ENCODE measurements around the gene CRYBG3. TPM values are rescaled to one million over a fixed set of nuclear protein-coding genes. Genes with fewer than 3 reads are reported as not detected.

CRYBG3 gene
- total and polyA plus RNA-seq, 3 donors from 2014 or later = 39.7 to 49.8 (median 47.6) TPM

GRCh38 chr3:97958796-97959195, 137.0 kb downstream of the CRYBG3 start:
- Histone ChIP-seq H3K9me3 (no peaks in the 10 kb centered on the region), H3K4me1 (no peaks in the 10 kb centered on the region), H3K36me3 (ENCODE audit: low read depth, missing control alignments) (no peaks in the 10 kb centered on the region), H3K4me3 (no peak overlapping the region), H3K27me3 (no peaks in the 10 kb centered on the region), H3K27ac (no peak overlapping the region)
- DNase-seq = no peak
- TF ChIP-seq POLR2A (IDR thresholded peaks at IDR 0.05) = no peak
- no peak for TF ChIP-seq CTCF (IDR thresholded peaks at IDR 0.05)
- intact Hi-C loops (cut with DNase I; ENCODE audit: low total_unique reads) = no loop called here
- WGBS, 2 donors = 96 to 97% methylated on average over 9 of the region's 9 CpGs

- Histone ChIP-seq H3K4me1 (no peaks in the 10 kb centered on the region), H3K36me3 (ENCODE audit: low read depth, missing control alignments) (no peaks in the 10 kb centered on the region)
- intact Hi-C loops (cut with DNase I; ENCODE audit: low total_unique reads) = no loop called here
These were observed 138.1 kb downstream of the CRYBG3 start for GRCh38 chr3:97959872-97960271.

GRCh38 chr3:97960551-97960950, 138.7 kb downstream of the CRYBG3 start:
- DNase-seq = no peak
- intact Hi-C loops (cut with DNase I; ENCODE audit: low total_unique reads) = no loop called here
- Histone ChIP-seq H3K27me3 (no peaks in the 10 kb centered on the region), H3K27ac (no peak overlapping the region), H3K4me3 (no peak overlapping the region), H3K4me1 (no peaks in the 10 kb centered on the region), H3K36me3 (ENCODE audit: low read depth, missing control alignments) (no peaks in the 10 kb centered on the region), H3K9me3 (no peaks in the 10 kb centered on the region)
- TF ChIP-seq POLR2A (IDR thresholded peaks at IDR 0.05) = no peak
- no peak for TF ChIP-seq CTCF (IDR thresholded peaks at IDR 0.05)
- 88 to 89% methylated on average over 5 of the region's 5 CpGs for WGBS, 2 donors

More at GRCh38 chr3:97959872-97960271, 138.1 kb downstream of the CRYBG3 start:
- Histone ChIP-seq H3K27ac (no peak overlapping the region), H3K27me3 (no peaks in the 10 kb centered on the region), H3K9me3 (no peaks in the 10 kb centered on the region), H3K4me3 (no peak overlapping the region)
- TF ChIP-seq CTCF (IDR thresholded peaks at IDR 0.05) = no peak
- no peak for TF ChIP-seq POLR2A (IDR thresholded peaks at IDR 0.05)
- 89 to 91% methylated on average over 5 of the region's 5 CpGs for WGBS, 2 donors
- no peak for DNase-seq

- no peaks in the 10 kb centered on the region for H3K9me3 ChIP-seq
- H3K4me3 ChIP-seq = no peak overlapping the region
- H3K4me1 ChIP-seq = no peaks in the 10 kb centered on the region
- no peaks in the 10 kb centered on the region for H3K27me3 ChIP-seq
- H3K36me3 ChIP-seq (ENCODE audit: low read depth, missing control alignments) = no peaks in the 10 kb centered on the region
- no peak overlapping the region for H3K27ac ChIP-seq
- intact Hi-C loops (cut with DNase I; ENCODE audit: low total_unique reads) = no loop called here
- no peak for TF ChIP-seq POLR2A (IDR thresholded peaks at IDR 0.05)
- TF ChIP-seq CTCF (IDR thresholded peaks at IDR 0.05) = no peak
- 83 to 91% methylated on average over 8 of the region's 8 CpGs for WGBS, 2 donors
- DNase-seq = no peak
These were observed 139.4 kb downstream of the CRYBG3 start for GRCh38 chr3:97960993-97961766.

- no peak for DNase-seq
- WGBS, 2 donors = 92 to 94% methylated on average over 8 of the region's 8 CpGs
- Histone ChIP-seq H3K4me1 (peaks cover 13% of the 10 kb centered on the region), H3K27ac (no peak overlapping the region), H3K27me3 (no peaks in the 10 kb centered on the region), H3K9me3 (no peaks in the 10 kb centered on the region), H3K4me3 (no peak overlapping the region), H3K36me3 (ENCODE audit: low read depth, missing control alignments) (no peaks in the 10 kb centered on the region)
- TF ChIP-seq CTCF (IDR thresholded peaks at IDR 0.05) (no peak), POLR2A (IDR thresholded peaks at IDR 0.05) (no peak)
- intact Hi-C loops (cut with DNase I; ENCODE audit: low total_unique reads) = no loop called here
These were observed 146.2 kb downstream of the CRYBG3 start for GRCh38 chr3:97967966-97968365.
